Subcutaneous abdominal adipose tissue (tissue), 5 donors: ENCODE measurements around the gene URAD.
"Not testable (repeated sequence)": the region's sequence is repeated elsewhere in the genome, so short reads cannot be mapped to it uniquely, and the experiment has no call there.

Experiments
- H3K27ac ChIP-seq: one replicate; pipeline ENCODE4 v1.7.0; 2013; ENCODE audit warnings: low read depth, mild to moderate bottlenecking, inconsistent platforms, low read length, moderate library complexity
- H3K27me3 ChIP-seq, 5 donors: one replicate each; pipeline ENCODE4 v1.7.0; 2013; ENCODE audit warnings: low read length in 5 of 5, inconsistent platforms in 1 of 5; ENCODE audit not compliant: control insufficient read depth in 5 of 5, insufficient read depth in 4 of 5
- H3K36me3 ChIP-seq, 5 donors: one replicate each; pipeline ENCODE4 v1.7.0; 2013; ENCODE audit warnings: low read length in 5 of 5; ENCODE audit not compliant: control insufficient read depth in 5 of 5, insufficient read depth in 5 of 5
- H3K4me1 ChIP-seq, 5 donors: one replicate each; pipeline ENCODE4 v1.7.0; 2013; ENCODE audit warnings: low read length in 5 of 5, mild to moderate bottlenecking in 3 of 5, moderate library complexity in 1 of 5; ENCODE audit not compliant: control insufficient read depth in 5 of 5, insufficient read depth in 5 of 5
- H3K4me3 ChIP-seq, 5 donors: one replicate each; pipeline ENCODE4 v1.7.0; 2013; ENCODE audit warnings: low read length in 5 of 5, low read depth in 1 of 5
- H3K9ac ChIP-seq, 5 donors: one replicate each; pipeline ENCODE4 v1.7.0; 2013; ENCODE audit warnings: low read length in 5 of 5, mild to moderate bottlenecking in 4 of 5, moderate library complexity in 3 of 5
- H3K9me3 ChIP-seq, 5 donors: one replicate each; pipeline ENCODE4 v1.7.0; 2013; ENCODE audit warnings: low read length in 5 of 5; ENCODE audit not compliant: control insufficient read depth in 5 of 5
- donor health status: healthy.
- donor health status: healthy.
- donor health status: healthy.
- donor health status: healthy.
- donor health status: healthy.

Gene URAD, protein sequence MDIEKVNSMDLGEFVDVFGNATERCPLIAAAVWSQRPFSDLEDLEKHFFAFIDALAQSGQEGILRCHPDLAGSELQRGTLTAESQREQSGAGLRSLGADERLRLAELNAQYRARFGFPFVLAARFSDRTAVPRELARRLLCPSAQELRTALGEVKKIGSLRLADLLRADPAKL

GRCh38 chr13:27988520-27988919, at the start of gene URAD:
URAD (minus strand) TSS chr13:27988693; CDS start chr13:27988637, 56 bp downstream.
- Histone ChIP-seq H3K36me3 (no peaks in the 10 kb centered on the region), H3K9ac (no peak within 1 kb of the TSS), H3K9me3 (no peaks in the 10 kb centered on the region), H3K27ac (no peak within 1 kb of the TSS), H3K27me3 (peaks cover 0 to 4% (median 0%) of the 10 kb centered on the region in 5 donors), H3K4me3 (no peak within 1 kb of the TSS), H3K4me1 (peaks cover 0 to 8% (median 5%) of the 10 kb centered on the region in 5 donors)

- Histone ChIP-seq H3K27ac (no peak overlapping the region), H3K36me3 (no peaks in the 10 kb centered on the region), H3K9ac (no peak overlapping the region), H3K4me3 (no peak overlapping the region), H3K4me1 (peaks cover 0 to 13% (median 0%) of the 10 kb centered on the region in 5 donors), H3K9me3 (no peaks in the 10 kb centered on the region), H3K27me3 (peaks cover 0 to 7% (median 0%) of the 10 kb centered on the region in 5 donors)
These were observed 48.9 kb upstream of the URAD start for GRCh38 chr13:28037399-28037798.

- Histone ChIP-seq H3K4me3 (no peak overlapping the region), H3K4me1 (peaks cover 0 to 5% (median 0%) of the 10 kb centered on the region in 5 donors), H3K9me3 (no peaks in the 10 kb centered on the region), H3K27ac (no peak overlapping the region), H3K9ac (no peak overlapping the region), H3K27me3 (peaks cover 0 to 7% (median 3%) of the 10 kb centered on the region in 5 donors), H3K36me3 (no peaks in the 10 kb centered on the region)
These were observed 46.8 kb upstream of the URAD start for GRCh38 chr13:28035146-28035782.

DNA sequence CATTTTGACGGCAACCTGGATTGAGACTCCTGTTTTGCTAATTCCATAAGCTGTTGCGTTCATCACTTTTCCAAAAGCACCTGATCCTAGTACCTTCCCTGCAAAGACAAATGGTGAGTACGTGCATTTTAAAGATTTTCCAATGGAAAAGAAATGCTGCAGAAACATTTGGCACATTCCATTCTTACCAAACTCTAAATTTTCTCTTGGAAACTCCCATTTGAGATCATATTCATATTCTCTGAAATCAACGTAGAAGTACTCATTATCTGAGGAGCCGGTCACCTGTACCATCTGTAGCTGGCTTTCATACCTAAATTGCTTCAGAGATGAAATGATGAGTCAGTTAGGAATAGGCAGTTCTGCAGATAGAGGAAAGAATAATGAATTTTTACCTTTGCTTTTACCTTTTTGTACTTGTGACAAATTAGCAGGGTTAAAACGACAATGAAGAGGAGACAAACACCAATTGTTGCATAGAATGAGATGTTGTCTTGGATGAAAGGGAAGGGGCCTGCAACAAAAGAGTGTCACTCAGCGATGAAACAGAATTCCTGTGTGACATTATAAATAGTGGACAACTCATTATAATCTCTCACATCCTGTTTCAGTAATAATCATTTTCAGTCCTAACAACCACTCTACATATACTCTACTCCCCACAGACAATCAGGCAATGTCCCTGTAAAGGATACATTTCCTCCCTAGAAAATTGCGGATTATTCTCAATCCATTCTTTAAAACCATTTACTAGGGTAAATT, 45.6 kb upstream of the URAD start:
- Histone ChIP-seq H3K36me3 (no peaks in the 10 kb centered on the region), H3K4me3 (no peak overlapping the region), H3K27me3 (peaks cover 0 to 7% (median 3%) of the 10 kb centered on the region in 5 donors), H3K27ac (no peak overlapping the region), H3K4me1 (peaks cover 0 to 5% (median 3%) of the 10 kb centered on the region in 5 donors), H3K9me3 (no peaks in the 10 kb centered on the region), H3K9ac (no peak overlapping the region)

- H3K36me3 ChIP-seq, H3K9me3 ChIP-seq, H3K27ac ChIP-seq, H3K9ac ChIP-seq, H3K4me3 ChIP-seq, H3K27me3 ChIP-seq, H3K4me1 ChIP-seq: not testable (repeated sequence)
These were observed 43.9 kb upstream of the URAD start for GRCh38 chr13:28032438-28032837.

DNA sequence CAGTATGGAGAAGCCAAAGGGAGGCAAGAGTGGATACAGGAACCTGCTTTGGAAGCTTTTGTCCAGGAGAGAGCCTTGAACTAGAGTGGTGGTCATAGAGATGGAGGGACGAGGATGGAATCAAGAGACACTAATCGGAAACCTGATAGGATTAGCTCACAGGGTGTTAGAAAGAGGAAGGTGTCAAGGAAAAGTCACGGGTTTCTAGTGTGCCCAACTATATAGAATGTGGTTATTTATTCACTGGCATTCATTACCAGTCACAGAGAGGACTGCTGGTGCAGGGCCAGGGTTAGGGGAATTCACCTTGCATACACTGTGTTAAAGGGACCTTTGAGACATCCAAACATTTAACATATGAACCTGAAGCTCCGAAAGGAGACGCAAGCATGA, 43.4 kb upstream of the URAD start:
- Histone ChIP-seq H3K9ac (no peak overlapping the region), H3K4me1 (peaks cover 0 to 7% (median 3%) of the 10 kb centered on the region in 5 donors), H3K9me3 (no peaks in the 10 kb centered on the region), H3K36me3 (no peaks in the 10 kb centered on the region), H3K27me3 (peaks cover 0 to 4% (median 0%) of the 10 kb centered on the region in 5 donors), H3K4me3 (no peak overlapping the region), H3K27ac (no peak overlapping the region)

DNA sequence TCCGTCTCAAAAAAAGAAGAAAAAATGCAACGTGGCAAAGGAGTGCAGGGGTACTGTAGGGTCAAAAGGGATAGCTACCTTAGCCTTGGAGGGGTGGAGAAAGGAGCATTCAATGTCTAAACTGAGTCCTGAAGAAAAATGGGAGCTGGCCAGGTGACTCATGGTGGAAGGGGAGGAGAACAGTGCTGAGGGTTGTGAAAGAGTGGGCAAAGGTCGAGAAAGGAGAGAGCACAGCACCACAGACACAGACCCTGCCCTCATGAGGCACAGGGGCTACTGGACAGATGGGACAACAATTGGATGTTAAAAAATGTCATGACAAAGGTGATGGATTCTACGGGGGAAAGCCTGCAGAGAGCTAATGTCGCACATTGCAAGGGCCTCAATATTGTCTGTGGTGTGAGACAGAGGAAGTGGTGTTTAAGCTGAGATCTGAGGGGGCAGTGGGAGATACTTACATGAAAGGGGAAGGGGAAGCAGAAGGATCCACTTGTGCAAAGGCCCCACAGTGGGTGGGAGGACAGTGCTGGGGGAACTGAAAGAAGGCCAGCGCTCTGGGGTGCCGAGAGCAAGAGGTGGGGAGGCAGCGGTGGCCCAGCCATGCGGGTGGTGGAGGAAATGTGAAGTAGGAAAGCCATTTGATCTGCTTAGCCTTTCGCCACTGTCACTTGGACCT, 42.9 kb upstream of the URAD start:
- no peaks in the 10 kb centered on the region for H3K36me3 ChIP-seq
- peaks cover 0 to 8% (median 0%) of the 10 kb centered on the region in 5 donors for H3K27me3 ChIP-seq
- no peak overlapping the region for H3K9ac ChIP-seq
- H3K9me3 ChIP-seq: no peaks in the 10 kb centered on the region
- no peak overlapping the region for H3K4me3 ChIP-seq
- H3K27ac ChIP-seq: no peak overlapping the region
- H3K4me1 ChIP-seq: peaks cover 0 to 7% (median 3%) of the 10 kb centered on the region in 5 donors

- Histone ChIP-seq H3K9me3 (no peaks in the 10 kb centered on the region), H3K9ac (no peak overlapping the region), H3K27ac (no peak overlapping the region), H3K4me1 (peaks cover 4 to 13% (median 7%) of the 10 kb centered on the region in 5 donors), H3K4me3 (no peak overlapping the region), H3K27me3 (peaks cover 0 to 8% (median 0%) of the 10 kb centered on the region in 5 donors), H3K36me3 (no peaks in the 10 kb centered on the region)
These were observed 39.3 kb upstream of the URAD start for GRCh38 chr13:28027607-28028364.

DNA sequence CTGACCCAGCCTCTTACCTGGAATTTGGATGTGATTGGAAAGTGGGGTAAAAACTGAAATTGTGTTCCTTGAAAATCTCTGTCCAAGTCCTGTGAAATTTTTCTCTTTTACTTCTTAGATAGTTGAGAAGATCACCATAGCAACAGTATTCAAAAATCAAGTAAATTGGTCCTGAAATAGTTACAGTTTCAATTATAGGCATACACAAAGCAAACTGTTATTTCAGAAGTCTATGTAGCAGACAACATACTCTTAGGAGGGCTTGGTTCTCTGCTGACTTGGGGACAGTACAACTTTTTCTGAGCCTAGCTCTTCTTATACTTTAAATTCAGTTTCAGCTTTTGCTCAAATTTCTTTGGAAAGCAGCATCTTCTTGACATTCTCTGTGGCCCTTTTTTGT, 38.6 kb upstream of the URAD start:
- Histone ChIP-seq H3K9ac (no peak overlapping the region), H3K4me3 (no peak overlapping the region), H3K4me1 (peaks cover 4 to 17% (median 6%) of the 10 kb centered on the region in 5 donors), H3K9me3 (no peaks in the 10 kb centered on the region), H3K27ac (no peak overlapping the region), H3K36me3 (no peaks in the 10 kb centered on the region), H3K27me3 (peaks cover 0 to 8% (median 0%) of the 10 kb centered on the region in 5 donors)
